Suppressor macrophage treated with lipopolysaccharide for 1 hour (primary cell): Measurements from ENCODE around the gene GIMAP1.

Source experiments
- DNase-seq, 3 donors: peaks; one replicate each; pipeline ENCODE4 v3.0.0-alpha.2; 2020 to 2022

The GIMAP1 gene

DNA sequence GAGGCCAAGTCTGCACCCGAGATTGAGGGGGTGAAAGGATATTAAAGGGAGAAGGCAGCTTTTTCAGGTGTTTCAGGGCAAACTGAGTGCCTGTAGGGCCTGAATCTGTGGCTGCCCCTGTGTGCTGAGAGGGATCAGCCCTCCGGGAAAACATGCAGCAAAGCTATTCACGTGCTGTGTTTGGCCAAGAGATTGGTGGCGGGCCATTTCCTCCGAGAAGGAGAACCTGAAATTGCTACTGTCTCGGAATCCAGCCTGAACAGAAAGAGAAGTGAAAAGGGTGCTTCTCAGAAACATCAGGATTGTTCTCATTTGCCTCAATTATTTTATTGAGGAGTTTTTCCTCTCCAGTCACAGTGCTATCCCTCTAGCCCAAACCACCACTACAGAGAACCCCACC lies 36.8 kb downstream of the GIMAP1 start:
- DNase-seq, result peak in 2 of 3 donors; percentile 41 to 48

- peak; percentile 72 to 96 (median 91) for DNase-seq
Observed at GRCh38 chr7:150753826-150754603, 37.6 kb downstream of the GIMAP1 start.

DNA sequence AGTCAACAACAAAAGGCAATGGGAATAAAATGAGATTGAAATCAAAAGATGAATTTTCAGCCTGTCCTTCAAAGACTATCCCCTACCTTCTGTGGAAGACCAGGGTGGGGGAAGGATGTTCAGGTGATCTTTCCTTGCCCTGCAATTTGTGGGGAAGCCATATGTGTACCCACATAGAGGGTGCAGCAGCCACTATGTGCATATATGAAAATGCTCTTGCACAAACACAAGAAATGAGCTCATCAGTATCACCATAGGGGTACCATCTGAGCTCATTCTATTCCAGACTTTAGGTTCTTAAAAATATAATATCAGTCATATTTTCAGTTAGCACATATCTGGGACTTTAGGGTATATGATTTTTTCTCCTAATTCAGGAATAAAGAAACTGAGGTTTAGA lies 38.5 kb downstream of the GIMAP1 start:
- peak in 1 of 3 donors; percentile 38 for DNase-seq

DNA sequence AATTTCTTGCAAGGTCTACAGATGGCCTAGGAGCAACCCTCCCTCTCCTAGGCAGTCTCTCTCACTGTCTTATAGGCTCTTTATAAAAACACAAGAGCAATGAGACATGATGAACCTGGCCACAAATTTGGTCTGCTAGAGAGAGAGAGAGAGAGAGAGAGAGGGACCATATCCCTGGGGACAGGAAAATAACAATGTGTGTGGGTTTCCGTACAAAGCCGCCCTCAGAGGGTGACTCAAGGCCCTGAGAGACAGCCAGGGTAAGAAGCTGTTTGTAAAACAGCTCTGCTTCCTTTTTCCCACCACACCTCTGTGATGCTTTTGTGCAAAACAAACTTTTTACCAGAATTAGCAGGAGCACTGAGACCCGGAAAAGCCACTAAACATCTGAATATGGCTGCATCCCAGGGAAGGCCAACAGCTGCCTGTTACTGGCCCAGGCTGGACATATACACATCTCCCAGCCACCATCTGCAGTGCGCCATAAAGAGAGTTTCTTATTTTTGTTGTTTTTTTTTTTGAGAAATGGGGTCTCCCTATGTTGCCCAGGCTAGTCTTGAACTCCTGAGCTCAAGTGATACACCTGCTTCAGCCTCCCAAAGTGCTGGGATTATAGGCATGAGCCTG lies 39.2 kb downstream of the GIMAP1 start:
- peak; percentile 75 to 82 (median 78) for DNase-seq

DNA sequence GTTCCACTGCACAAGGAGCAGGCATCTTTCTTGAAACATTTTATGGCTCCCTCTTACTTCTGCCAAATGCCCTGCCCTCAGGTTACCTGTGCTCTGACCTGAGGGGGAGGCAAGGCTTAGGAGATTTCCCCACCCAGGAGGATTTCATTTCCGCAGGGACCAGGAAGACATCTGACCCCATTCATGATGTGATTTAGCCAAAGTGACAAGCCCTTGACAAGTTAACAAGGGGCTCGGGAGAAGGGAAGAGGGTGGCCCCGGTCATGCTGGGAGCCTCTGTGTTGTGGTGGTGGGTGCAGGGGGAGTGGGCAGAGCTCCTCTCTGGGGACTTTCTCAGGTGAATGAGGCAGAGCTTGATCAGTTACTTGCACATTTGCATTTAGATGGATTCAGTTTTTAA lies 39.8 kb downstream of the GIMAP1 start:
- no peak for DNase-seq

DNA sequence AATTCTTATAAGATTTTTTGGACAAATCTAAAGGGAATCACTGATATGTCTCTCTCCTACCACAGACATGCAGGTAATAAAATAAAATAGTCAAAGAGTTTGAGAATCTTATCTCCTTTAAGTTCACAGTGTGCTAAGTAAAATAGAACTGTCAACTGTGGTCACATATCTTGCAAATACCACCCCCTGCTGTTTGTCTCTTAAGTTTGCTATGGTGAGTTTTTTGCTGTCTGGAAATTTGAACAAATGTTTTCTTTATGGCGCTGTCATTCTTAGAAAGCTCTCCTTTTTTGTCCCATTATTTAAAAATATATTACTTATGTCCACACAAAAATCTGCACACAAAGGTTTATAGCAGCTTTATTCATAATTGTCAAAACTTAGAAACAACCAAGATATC lies 40.4 kb downstream of the GIMAP1 start:
- DNase-seq, result peak; percentile 62 to 76 (median 65)

- no peak for DNase-seq
Observed at GRCh38 chr7:150759479-150759878, 43.1 kb downstream of the GIMAP1 start.

- DNase-seq, result no peak
Observed at GRCh38 chr7:150766334-150766709, 49.9 kb downstream of the GIMAP1 start.

DNA sequence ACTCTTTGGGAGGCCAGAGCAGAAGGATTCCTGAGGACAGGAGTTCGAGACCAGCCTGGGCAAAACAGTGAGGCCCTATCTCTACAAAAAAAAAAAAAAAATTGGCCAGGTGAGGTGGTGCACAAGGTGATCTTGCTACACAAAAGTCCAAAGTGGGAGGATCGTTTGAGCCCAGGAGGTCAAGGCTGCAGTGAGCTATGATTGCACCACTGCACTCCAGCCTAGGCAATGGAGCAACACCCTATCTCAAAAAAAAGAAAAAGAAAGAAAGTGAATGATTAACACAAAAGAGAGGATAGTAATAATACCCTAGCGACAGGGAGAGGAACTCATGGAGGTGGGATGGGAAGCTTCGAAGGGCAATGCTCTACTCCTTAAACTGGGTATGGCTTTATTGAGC lies 53.4 kb downstream of the GIMAP1 start:
- no peak for DNase-seq
